ENCODE results near the gene PCDHB6.
"Not testable (repeated sequence)": the region's sequence is repeated elsewhere in the genome, so short reads cannot be mapped to it uniquely, and the experiment has no call there.

The PCDHB6 gene

GRCh38 chr5:141174291-141175104, 24.6 kb downstream of the PCDHB6 start:
- not testable (repeated sequence) for H3K27me3 ChIP-seq (ENCODE audit: control insufficient read depth, insufficient read depth, low read length); H3K4me1 ChIP-seq (ENCODE audit: control insufficient read depth, insufficient read depth, low read length); H3K9me3 ChIP-seq (replicated peaks; ENCODE audit: low read length); H3K4me2 ChIP-seq (ENCODE audit: low read length); H3K4me3 ChIP-seq (ENCODE audit: low read length); H3K36me3 ChIP-seq (ENCODE audit: insufficient read depth, low read length); H3K9ac ChIP-seq (ENCODE audit: low read depth, low read length)

- no peak overlapping the region for H3K4me3 ChIP-seq (ENCODE audit: low read length)
- no peak overlapping the region for H3K9ac ChIP-seq (ENCODE audit: low read depth, low read length)
- H3K9me3 ChIP-seq (replicated peaks; ENCODE audit: low read length): no peaks in the 10 kb centered on the region
- no peak overlapping the region for H3K4me2 ChIP-seq (ENCODE audit: low read length)
- H3K4me1 ChIP-seq (ENCODE audit: control insufficient read depth, insufficient read depth, low read length): no peaks in the 10 kb centered on the region
- no peaks in the 10 kb centered on the region for H3K27me3 ChIP-seq (ENCODE audit: control insufficient read depth, insufficient read depth, low read length)
- H3K36me3 ChIP-seq (ENCODE audit: insufficient read depth, low read length): no peaks in the 10 kb centered on the region
Observed at GRCh38 chr5:141175933-141176332, 26.1 kb downstream of the PCDHB6 start.

DNA sequence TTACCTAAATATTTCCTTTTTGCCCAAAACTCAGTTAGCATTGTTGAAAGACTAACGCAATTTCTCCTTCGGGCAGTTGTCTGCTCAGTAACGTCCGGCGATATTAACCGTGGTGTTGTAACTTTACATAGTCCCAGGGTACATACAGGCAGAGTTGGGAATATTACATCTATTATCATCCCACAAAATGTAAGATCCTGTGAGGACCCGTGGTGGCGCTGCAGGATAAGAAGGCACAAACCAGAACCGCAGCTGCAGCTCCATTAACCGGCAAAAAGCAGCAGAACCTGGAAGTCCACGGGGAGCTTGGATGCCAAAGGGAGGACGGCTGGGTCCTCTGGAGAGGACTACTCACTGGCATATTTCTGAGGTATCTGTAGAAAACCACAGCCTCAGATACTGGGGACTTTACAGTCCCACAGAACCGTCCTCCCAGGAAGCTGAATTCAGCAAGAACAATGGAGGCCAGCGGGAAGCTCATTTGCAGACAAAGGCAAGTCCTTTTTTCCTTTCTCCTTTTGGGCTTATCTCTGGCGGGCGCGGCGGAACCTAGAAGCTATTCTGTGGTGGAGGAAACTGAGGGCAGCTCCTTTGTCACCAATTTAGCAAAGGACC, 27.8 kb downstream of the PCDHB6 start, which contains the start of gene PCDHB8:
PCDHB8 (plus strand) TSS at position 214 of the 615 bp plus-strand sequence; CDS start at position 459, 245 bp downstream.
- not testable (repeated sequence) for H3K36me3 ChIP-seq (ENCODE audit: insufficient read depth, low read length); H3K9ac ChIP-seq (ENCODE audit: low read depth, low read length); H3K4me2 ChIP-seq (ENCODE audit: low read length); H3K27me3 ChIP-seq (ENCODE audit: control insufficient read depth, insufficient read depth, low read length); H3K4me1 ChIP-seq (ENCODE audit: control insufficient read depth, insufficient read depth, low read length); H3K4me3 ChIP-seq (ENCODE audit: low read length); H3K9me3 ChIP-seq (replicated peaks; ENCODE audit: low read length)

GRCh38 chr5:141179371-141179770, 29.5 kb downstream of the PCDHB6 start:
- H3K36me3 ChIP-seq (ENCODE audit: insufficient read depth, low read length); H3K4me1 ChIP-seq (ENCODE audit: control insufficient read depth, insufficient read depth, low read length); H3K27me3 ChIP-seq (ENCODE audit: control insufficient read depth, insufficient read depth, low read length); H3K4me3 ChIP-seq (ENCODE audit: low read length); H3K9me3 ChIP-seq (replicated peaks; ENCODE audit: low read length); H3K9ac ChIP-seq (ENCODE audit: low read depth, low read length); H3K4me2 ChIP-seq (ENCODE audit: low read length): not testable (repeated sequence)

DNA sequence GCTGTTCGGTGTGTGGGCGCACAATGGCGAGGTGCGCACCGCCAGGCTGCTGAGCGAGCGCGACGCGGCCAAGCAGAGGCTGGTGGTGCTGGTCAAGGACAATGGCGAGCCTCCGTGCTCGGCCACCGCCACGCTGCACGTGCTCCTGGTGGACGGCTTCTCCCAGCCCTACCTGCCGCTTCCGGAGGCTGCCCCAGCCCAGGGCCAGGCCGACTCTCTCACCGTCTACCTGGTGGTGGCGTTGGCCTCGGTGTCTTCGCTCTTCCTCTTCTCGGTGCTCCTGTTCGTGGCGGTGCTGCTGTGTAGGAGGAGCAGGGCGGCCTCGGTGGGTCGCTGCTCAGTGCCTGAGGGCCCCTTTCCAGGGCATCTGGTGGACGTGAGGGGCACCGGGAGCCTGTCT, 30.0 kb downstream of the PCDHB6 start:
- H3K4me2 ChIP-seq (ENCODE audit: low read length); H3K4me3 ChIP-seq (ENCODE audit: low read length); H3K9ac ChIP-seq (ENCODE audit: low read depth, low read length); H3K27me3 ChIP-seq (ENCODE audit: control insufficient read depth, insufficient read depth, low read length); H3K36me3 ChIP-seq (ENCODE audit: insufficient read depth, low read length); H3K4me1 ChIP-seq (ENCODE audit: control insufficient read depth, insufficient read depth, low read length); H3K9me3 ChIP-seq (replicated peaks; ENCODE audit: low read length): not testable (repeated sequence)

DNA sequence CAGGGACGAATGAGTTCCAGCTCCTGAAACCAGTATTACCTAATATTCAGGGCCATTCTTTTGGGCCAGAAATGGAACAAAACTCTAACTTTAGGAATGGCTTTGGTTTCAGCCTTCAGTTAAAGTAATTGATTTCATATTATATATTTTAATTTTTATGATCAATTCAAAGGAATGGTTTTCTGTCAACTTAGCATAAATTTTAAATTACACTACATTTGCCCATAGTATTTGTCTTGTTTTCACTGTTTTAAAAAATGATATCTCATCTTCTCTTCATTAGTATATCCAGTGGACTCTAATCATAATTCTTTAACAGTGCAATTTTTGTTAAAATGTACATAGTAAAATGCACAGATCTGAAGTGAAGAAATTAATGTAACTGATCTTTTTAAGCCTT, 30.5 kb downstream of the PCDHB6 start:
- no peaks in the 10 kb centered on the region for H3K27me3 ChIP-seq (ENCODE audit: control insufficient read depth, insufficient read depth, low read length)
- no peaks in the 10 kb centered on the region for H3K4me1 ChIP-seq (ENCODE audit: control insufficient read depth, insufficient read depth, low read length)
- H3K4me3 ChIP-seq (ENCODE audit: low read length): no peak overlapping the region
- no peaks in the 10 kb centered on the region for H3K9me3 ChIP-seq (replicated peaks; ENCODE audit: low read length)
- no peak overlapping the region for H3K9ac ChIP-seq (ENCODE audit: low read depth, low read length)
- H3K36me3 ChIP-seq (ENCODE audit: insufficient read depth, low read length): no peaks in the 10 kb centered on the region
- H3K4me2 ChIP-seq (ENCODE audit: low read length): no peak overlapping the region

GRCh38 chr5:141182248-141182647, 32.4 kb downstream of the PCDHB6 start, which contains the start of gene PCDHB16:
Gene PCDHB16 (plus strand): TSS chr5:141182387. CDS start chr5:141182560, 173 bp downstream.
- H3K9me3 ChIP-seq (replicated peaks; ENCODE audit: low read length): no peaks in the 10 kb centered on the region
- peak within 1 kb of the TSS; percentile 64 for H3K4me3 ChIP-seq (ENCODE audit: low read length)
- H3K4me1 ChIP-seq (ENCODE audit: control insufficient read depth, insufficient read depth, low read length): no peaks in the 10 kb centered on the region
- H3K36me3 ChIP-seq (ENCODE audit: insufficient read depth, low read length): no peaks in the 10 kb centered on the region
- peak within 1 kb of the TSS; percentile 59 for H3K9ac ChIP-seq (ENCODE audit: low read depth, low read length)
- H3K4me2 ChIP-seq (ENCODE audit: low read length): peak within 1 kb of the TSS; percentile 58
- H3K27me3 ChIP-seq (ENCODE audit: control insufficient read depth, insufficient read depth, low read length): no peaks in the 10 kb centered on the region

DNA sequence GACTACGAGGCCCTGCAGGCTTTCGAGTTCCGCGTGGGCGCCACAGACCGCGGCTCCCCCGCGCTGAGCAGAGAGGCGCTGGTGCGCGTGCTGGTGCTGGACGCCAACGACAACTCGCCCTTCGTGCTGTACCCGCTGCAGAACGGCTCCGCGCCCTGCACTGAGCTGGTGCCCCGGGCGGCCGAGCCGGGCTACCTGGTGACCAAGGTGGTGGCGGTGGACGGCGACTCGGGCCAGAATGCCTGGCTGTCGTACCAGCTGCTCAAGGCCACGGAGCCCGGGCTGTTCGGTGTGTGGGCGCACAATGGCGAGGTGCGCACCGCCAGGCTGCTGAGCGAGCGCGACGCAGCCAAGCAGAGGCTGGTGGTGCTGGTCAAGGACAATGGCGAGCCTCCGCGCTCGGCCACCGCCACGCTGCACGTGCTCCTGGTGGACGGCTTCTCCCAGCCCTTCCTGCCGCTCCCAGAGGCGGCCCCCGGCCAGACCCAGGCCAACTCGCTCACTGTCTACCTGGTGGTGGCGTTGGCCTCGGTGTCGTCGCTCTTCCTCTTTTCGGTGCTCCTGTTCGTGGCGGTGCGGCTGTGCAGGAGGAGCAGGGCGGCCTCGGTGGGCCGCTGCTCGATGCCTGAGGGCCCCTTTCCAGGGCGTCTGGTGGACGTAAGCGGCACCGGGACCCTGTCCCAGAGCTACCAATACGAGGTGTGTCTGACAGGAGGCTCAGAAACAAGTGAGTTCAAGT, 34.4 kb downstream of the PCDHB6 start:
- not testable (repeated sequence) for H3K36me3 ChIP-seq (ENCODE audit: insufficient read depth, low read length); H3K9me3 ChIP-seq (replicated peaks; ENCODE audit: low read length); H3K4me2 ChIP-seq (ENCODE audit: low read length); H3K4me1 ChIP-seq (ENCODE audit: control insufficient read depth, insufficient read depth, low read length); H3K27me3 ChIP-seq (ENCODE audit: control insufficient read depth, insufficient read depth, low read length); H3K4me3 ChIP-seq (ENCODE audit: low read length); H3K9ac ChIP-seq (ENCODE audit: low read depth, low read length)

DNA sequence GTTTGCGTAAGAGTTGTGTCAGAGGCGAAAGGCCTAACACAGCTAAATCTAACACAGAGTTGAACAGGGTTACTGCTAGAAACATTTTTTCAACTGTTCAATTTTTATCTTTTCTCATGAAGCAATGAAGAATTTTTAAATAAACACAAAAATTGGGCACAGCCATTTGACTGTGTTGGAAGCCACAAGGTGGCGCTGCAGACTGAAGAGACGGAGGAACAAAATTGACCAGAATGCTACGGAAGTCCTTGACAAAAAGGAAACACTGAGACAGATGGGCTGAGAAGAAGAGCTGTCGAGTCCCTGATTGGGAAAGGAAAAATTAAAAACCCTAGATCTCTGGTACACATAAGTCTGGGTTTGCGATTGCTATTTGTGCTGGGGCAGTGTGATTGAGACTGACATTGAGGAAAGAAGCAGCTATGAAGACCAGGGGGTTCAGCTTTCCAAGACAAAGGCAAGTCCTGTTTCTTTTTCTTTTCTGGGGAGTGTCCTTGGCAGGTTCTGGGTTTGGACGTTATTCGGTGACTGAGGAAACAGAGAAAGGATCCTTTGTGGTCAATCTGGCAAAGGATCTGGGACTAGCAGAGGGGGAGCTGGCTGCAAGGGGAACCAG, 37.1 kb downstream of the PCDHB6 start, which contains the start of gene PCDHB9:
PCDHB9 (plus strand) TSS at position 265 of the 616 bp plus-strand sequence; CDS start at position 423, 158 bp downstream.
- no peaks in the 10 kb centered on the region for H3K9me3 ChIP-seq (replicated peaks; ENCODE audit: low read length)
- H3K4me3 ChIP-seq (ENCODE audit: low read length): peak within 1 kb of the TSS; percentile 55
- H3K4me2 ChIP-seq (ENCODE audit: low read length): peak within 1 kb of the TSS; percentile 52
- H3K4me1 ChIP-seq (ENCODE audit: control insufficient read depth, insufficient read depth, low read length): no peaks in the 10 kb centered on the region
- H3K36me3 ChIP-seq (ENCODE audit: insufficient read depth, low read length): no peaks in the 10 kb centered on the region
- no peaks in the 10 kb centered on the region for H3K27me3 ChIP-seq (ENCODE audit: control insufficient read depth, insufficient read depth, low read length)
- no peak within 1 kb of the TSS for H3K9ac ChIP-seq (ENCODE audit: low read depth, low read length)

- not testable (repeated sequence) for H3K9me3 ChIP-seq (replicated peaks; ENCODE audit: low read length); H3K4me3 ChIP-seq (ENCODE audit: low read length); H3K4me1 ChIP-seq (ENCODE audit: control insufficient read depth, insufficient read depth, low read length); H3K4me2 ChIP-seq (ENCODE audit: low read length); H3K36me3 ChIP-seq (ENCODE audit: insufficient read depth, low read length); H3K27me3 ChIP-seq (ENCODE audit: control insufficient read depth, insufficient read depth, low read length); H3K9ac ChIP-seq (ENCODE audit: low read depth, low read length)
Observed at GRCh38 chr5:141188682-141189081, 38.8 kb downstream of the PCDHB6 start.

GRCh38 chr5:141189131-141189530, 39.3 kb downstream of the PCDHB6 start:
- not testable (repeated sequence) for H3K36me3 ChIP-seq (ENCODE audit: insufficient read depth, low read length); H3K4me3 ChIP-seq (ENCODE audit: low read length); H3K9me3 ChIP-seq (replicated peaks; ENCODE audit: low read length); H3K9ac ChIP-seq (ENCODE audit: low read depth, low read length); H3K27me3 ChIP-seq (ENCODE audit: control insufficient read depth, insufficient read depth, low read length); H3K4me1 ChIP-seq (ENCODE audit: control insufficient read depth, insufficient read depth, low read length); H3K4me2 ChIP-seq (ENCODE audit: low read length)

Measured in skeletal muscle satellite cell (primary cell).